T-helper 2 cell (primary cell): ENCODE measurements around the gene SCFD2.

Source experiments
- DNase-seq, 5 experiments: peaks; one replicate each; pipeline versions ENCODE4 v3.0.0 to v3.0.0-alpha.2; 2012 to 2022

Gene SCFD2

GRCh38 chr4:53043055-53043454 is 322.8 kb downstream of the SCFD2 start:
- DNase-seq = no peak

- no peak for DNase-seq
Measured at GRCh38 chr4:53040851-53041250, 325.0 kb downstream of the SCFD2 start.

DNA sequence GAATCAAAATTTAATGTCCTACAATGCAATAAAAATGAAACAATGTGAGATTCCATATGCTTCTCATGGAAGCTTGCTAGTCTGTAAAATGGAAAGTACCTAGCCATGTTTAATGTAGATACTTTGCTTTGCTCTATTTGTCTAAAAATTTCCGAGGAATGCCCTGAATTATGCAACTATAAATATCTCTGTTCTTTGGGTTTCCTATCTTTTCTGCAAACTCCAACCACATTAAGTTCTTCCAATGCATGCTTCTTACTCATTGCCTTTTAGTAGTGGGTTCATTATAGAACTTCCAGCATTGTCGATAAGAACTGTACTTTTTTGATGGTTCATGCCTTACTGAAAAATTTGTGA is 325.4 kb downstream of the SCFD2 start:
- DNase-seq = no peak

DNA sequence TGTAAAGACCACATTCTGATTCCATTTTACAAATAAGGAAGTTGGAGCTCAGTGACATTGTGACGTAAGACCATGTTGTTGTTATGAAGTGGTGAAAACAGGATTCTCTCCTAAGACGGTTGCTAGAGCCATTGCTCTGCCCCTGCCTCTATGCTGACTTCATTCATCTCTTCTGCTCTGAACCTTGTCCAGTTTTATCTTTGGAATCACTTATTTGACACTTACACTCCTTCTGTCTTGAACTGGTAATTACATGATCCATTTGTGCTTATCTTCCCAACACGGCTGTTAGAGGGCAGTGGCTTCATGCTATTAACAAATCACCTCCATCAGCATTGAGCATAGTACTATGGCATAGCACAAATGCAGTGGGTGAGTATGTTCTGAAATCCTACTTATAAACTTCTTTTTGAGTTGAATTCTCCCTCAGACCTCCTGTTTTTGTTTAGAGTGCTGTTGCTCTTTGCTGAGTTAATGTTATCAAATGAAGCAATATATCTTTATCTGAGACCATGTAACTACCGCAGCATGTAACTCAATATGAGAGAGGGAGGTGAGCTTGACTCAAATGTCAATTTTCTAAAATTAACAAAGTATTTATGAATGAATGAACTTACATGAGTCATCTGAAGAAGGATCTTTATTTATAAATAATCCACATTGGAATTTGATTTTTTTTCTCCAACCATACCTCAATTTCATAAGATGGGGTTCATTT is 326.0 kb downstream of the SCFD2 start:
- no peak for DNase-seq

DNA sequence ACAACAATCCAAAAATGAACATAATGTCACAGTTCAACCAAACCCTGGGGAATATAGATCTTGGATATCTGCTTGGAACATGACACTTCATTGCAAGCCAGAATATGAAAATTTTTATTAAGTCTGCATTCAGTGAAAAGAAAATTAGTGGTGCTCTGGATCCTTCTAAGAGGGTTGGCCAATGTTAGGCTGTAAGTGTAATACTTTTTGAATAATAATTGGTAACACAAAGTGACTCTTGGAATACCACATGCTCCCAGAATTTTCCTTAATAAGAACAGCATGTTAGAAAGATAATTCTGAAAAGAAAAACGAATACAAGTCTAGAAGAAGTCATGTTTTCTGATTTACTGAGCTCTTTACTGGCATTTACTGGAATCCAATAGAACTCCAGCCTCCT is 328.0 kb downstream of the SCFD2 start:
- no peak for DNase-seq

GRCh38 chr4:53032908-53033307 is 333.0 kb downstream of the SCFD2 start:
- peak in 1 of 5 experiments; percentile 65 for DNase-seq

- DNase-seq = no peak
Measured at GRCh38 chr4:53026233-53026632, 339.6 kb downstream of the SCFD2 start.

GRCh38 chr4:53023677-53024299 is 342.1 kb downstream of the SCFD2 start:
- DNase-seq = no peak

GRCh38 chr4:53022513-53023100 is 343.3 kb downstream of the SCFD2 start:
- DNase-seq = no peak

- no peak for DNase-seq
Measured at GRCh38 chr4:53021754-53022512, 343.9 kb downstream of the SCFD2 start.

DNA sequence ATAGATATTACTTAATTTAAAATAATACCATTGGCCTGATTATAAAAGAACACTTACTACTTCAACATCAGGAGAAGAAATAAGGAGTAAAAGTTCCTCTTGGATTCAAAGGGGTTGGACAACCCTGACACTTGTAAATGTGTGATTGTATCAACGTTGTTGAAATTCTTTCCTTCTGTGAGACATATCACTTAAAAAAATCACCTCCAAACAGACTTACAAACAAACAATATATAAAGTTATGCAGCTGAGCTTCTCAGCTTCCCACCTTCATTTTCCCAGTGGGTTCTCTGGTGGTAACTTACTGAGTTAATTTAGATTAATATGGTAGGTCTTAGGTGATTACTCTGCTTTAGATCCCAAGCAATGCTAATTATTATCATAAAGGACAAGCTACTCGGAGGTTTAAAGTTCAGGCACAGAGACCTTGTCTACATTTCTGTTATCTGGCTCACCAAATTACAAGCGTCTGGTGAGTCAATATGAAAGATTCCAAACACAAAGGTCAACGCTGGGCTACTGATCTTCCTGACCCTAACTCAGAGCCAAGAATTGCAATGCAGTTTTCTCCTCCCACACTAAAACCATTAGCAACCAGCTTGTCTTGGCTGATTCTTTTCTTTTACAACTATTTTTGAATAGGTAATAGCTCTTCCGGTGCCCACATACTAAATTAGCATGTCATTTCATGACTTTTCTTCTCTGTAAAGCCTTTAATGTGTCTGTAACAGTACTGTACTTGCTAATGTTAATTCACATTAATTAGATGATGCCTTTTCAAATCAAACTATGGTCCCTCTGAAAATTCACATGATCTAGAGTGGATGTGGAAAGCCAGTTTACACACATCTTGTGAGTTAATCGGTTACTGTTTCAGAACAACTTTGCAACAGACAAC is 346.1 kb downstream of the SCFD2 start:
- DNase-seq = no peak

- no peak for DNase-seq
Measured at GRCh38 chr4:53018471-53018870, 347.4 kb downstream of the SCFD2 start.

DNA sequence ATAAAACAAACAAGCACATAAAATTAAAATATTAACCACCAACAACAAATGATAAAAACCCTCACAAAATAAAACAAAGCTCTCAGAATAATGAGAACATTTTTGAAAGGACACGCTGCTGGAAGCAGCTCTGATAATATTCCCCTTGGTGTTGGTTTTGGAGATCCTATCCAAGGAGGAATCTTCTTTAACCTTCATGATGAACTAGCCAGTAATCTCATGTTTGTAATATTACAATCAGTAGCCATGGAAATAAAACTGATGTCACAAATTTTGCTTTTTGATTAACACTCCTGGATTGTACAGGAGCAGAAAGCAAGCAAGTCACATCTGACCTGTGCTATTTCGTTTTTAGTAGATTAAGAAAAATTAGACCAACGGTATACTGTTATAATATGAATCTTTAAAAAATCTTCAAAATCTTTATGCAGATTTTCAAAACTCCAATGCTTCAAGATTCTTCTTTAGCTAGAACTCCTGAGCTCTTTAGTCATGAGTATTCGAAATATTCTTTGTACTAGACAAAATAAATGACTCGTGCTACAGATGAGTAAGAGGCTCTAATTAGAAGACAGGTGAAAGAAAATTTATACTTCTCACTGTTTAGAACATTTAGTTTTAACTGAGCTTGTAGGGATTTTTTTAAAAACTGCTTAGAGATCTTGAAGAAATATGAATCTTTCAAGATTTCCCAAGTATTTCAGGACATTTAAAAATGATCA is 349.6 kb downstream of the SCFD2 start:
- no peak for DNase-seq

DNA sequence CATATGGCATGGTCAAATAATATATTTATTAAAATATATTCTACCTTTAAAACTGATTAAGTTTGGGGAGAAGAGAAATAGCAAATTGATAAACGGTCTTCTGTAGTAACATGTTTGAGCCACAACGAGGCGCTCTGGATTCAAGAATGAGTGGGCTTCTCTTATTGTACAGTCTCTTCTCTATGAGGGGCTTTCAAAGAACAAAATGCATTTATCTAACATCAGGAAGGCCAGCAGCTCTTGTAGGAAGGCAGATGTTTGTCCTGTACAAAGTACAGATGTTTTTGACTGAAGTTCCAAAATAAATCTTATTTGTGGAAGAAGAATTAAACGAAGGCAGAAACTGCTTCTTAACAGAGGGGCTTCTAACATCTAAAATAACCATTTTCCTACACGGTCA is 350.2 kb downstream of the SCFD2 start:
- DNase-seq = peak in 1 of 5 experiments; percentile 12

DNA sequence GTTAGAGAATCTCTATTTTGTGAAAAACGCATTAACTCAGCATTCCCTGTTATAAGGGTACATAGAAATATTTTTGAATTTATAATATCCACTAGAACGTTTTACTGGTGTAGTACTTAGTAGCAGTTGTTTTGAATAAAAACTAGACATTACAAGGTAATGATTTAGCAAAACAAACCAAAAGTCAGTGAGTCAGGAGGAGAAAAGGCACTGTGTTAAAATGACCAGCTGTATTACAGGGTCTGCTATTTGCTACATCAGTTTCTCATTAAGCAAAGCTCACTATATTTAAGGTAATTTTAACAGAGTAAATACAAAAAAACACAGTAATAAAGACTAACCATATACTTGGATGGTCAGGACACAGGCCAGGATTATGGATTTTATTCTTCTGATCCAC is 351.0 kb downstream of the SCFD2 start:
- DNase-seq = no peak

DNA sequence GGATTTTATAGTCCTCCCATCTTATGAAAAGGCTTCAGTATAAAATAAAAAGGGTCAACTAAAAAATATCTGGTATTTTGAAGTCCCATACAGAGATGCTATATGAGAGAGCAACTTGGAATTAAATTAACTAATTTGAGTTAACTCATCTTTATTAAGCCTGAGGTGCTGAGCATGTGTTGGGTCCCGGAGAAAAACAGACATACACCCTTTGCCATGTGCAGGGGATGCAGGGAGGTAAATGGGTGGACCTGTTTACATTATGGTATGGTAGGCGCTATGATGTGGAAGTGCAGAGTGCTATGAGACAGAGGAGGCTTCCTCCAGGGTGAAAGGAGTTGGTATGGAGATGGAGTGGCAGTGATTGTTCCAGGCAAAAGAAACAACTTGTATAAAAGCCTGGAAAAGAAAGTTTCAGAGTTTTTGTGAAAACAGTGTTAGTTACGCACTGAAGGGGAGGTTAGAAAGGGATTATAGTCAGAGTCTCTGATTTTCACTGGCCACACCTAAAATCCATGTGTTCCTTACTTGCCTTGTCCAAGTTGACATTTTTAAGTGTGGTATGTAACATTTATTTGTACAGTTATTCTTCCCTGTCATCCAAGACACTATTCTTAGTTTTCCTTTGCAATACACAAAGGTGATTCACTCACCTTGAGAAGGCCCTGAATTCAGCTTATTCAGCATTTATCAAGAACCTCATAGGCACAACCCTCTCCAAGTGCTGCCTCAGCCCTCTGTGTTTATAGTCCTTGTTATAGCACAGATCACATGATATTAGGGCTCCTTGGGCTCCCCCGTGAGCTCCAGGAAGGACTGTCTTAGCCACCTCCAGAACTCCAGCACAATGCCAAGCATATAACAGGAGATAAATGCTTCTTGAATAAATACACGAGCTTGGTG is 351.7 kb downstream of the SCFD2 start:
- no peak for DNase-seq

DNA sequence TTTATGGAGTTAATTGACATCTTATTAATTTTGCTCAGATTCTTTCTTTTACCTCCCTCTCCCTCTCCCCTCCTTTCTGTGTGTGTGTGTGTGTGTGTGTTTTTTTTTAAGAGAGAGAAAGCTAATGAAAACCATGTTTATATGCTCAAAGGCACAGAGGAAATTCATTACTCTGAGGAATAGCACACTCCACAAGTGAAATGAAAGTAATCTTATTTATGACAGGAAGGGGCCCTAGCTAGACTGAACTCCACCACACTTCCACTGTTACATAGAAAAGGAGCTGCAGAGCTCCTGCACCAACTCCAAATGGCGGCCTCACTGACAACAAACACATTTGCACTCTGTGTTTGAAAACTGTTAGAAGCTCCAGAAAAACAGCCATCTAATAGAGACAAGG is 353.1 kb downstream of the SCFD2 start:
- peak in 1 of 5 experiments; percentile 75 for DNase-seq

DNA sequence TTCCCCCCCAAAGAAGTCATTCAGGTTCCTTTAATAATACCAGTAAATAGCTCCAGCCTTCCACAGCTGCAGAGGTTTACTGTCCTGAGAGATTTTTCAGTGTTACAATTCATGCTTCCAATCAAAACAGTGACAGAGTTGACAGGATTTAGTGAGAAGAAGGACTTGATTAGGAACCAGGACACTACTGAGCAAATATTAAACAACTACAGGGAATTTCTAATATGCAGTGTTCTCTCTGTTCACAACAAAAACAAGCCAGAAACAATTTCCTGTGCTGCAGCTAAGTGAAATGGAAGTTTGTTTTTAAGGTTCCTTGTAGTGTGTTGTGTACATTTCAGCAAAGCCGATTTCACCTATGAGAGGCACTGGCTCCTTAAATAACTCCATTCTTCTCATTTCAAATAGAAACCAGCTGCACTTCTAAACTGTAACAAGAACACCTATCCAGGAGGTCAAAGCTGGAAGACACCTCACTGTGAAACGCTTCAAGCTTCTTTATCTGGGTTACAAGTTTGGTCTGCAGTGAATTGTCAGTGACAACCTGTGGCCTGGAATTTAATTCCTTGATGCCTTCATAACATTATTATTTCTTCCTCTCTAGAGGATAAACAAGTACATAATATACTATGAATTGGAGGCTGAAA is 354.5 kb downstream of the SCFD2 start:
- no peak for DNase-seq

DNA sequence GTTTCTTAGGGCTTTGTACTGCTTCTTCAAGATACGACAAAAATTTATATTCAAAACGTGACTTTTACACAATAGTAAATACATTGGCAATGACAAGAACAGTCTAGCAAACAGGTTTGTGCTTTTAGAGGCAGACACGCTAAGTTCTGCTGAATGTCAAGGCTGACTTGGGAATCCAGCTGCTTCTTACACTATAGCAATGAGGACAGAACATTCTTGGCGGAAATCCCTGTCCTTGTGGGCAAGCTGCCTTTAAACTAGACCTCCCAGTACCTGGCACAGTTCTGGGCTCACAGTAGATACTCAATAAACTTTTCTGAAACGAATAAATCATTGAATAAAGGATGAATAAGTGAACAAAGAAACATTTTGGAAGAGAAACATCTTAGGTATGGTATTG is 355.5 kb downstream of the SCFD2 start:
- no peak for DNase-seq

DNA sequence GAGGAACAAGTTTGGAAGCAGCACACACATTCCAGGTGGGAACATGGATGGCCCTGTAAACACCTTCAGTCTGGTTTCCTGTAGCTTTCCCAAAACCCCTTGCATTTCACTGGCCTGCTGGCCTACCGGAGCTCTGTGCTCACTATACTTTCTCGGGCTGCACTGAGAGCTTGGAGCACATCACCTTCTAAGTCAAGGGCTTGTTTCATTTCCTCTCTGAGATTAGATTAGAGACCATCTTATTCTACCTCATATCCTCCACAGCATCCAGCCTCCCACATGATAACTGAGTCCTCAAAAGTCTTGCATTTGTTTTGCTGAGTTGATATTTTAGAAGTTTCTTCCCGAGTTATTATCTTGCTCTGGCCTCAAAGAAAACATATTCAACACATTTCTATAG is 356.0 kb downstream of the SCFD2 start:
- peak in 1 of 5 experiments; percentile 45 for DNase-seq
